NCI-H1092 (cell line): ENCODE data around the gene SNED1.

Source experiments
- DNase-seq: peaks from one replicate; lab custom pipeline; 2025; lab: John Stamatoyannopoulos, UW

SNED1 gene

DNA sequence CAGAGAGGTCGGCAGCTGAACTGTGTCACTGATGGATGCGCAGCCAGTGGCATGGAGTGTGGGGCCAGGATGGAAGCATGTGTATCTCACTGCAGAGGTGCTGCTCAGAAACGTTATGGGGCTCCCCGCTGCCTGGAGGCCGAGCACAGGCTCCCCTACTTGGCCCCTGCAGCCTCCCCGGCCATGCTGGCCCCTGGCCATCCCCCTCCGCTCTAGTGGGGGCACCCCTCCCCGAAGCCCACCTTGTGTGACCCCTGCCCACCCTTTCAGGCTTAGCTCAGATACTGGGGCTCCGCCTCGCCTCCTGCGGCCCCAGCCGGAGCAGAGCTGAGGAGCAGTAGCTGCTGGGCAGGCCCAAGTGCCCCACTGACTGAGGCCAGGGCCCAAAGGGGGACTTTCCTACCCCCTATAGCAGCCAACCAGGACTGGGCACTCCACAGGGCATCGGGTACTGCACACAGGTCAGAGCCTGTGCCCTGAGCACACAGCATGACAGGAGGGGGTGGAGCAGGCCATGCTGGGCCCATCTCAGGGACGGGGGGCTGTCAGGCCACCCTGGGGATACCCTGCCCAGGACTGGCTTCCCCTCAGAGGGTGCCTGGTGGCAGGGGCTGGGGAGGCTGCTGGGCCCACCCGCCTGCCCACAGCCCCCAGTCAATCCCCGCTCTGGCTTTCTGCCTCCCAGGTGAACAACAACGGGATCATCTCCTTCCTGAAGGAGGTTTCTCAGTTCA is 31.3 kb downstream of the SNED1 start:
- DNase-seq: no peak

DNA sequence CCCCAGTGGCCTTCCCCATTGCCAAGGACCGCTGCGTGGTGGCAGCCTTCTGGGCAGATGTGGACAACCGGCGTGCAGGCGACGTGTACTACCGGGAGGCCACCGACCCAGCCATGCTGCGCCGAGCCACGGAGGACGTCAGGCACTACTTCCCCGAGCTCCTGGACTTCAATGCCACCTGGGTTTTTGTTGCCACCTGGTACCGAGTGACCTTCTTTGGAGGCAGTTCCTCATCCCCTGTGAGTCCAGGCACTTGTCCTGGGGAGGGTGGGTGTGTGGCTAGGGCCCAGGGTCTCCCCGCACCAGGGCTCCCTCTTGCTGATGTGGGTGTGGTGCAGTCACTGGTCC is 31.9 kb downstream of the SNED1 start:
- DNase-seq: no peak

DNA sequence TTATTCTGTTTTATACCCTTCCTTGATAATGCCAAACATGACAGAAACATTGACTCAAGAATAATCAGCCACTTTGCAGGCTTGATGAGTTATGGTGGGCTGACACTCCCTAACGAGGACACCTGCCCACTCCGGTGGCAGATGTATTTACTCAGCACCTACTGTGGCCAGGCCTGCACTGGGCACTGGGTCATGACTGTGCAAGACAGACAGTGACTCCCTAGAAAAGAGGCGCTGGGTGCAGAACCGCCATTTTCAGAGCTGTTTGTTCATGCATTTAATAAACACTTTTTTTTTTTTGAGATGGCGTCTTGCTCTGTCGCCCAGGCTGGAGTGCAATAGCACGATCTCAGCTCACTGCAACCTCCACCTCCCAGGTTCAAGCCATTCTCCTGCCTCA is 32.5 kb downstream of the SNED1 start:
- no peak for DNase-seq

DNA sequence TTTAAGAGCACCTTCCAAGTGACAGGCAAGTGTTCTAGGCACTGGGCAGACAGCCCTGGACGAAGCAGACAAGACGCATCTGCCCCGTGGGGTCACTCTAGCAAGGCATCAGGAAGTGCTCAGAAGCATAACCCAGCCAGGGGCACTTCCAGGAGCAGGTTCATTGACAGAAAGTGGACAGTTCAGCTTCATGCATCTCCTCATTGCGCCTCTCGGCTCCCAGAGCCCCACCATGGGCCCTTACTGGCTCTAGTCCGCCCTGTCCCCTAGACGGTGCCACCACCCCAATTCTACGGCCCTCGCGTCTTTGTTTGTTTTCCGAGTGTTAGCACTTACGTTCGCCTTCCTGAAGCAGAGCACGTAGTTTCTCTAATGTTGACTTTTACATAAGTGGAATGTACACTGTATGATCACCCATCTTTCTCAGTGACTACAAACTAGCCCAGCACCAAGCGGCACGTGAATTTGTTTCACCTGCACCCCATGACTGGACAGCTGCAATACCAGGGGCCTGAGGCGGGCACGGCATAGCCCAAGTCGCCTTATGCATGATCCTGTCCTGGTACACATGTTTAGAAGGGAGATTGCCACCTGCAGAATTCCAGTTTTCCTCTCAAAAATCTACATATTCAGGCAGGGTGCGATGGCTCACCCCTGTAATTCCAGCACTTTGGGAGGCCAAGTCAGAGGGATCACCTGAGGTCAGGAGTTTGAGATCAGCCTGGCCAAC is 33.2 kb downstream of the SNED1 start:
- DNase-seq: no peak

DNA sequence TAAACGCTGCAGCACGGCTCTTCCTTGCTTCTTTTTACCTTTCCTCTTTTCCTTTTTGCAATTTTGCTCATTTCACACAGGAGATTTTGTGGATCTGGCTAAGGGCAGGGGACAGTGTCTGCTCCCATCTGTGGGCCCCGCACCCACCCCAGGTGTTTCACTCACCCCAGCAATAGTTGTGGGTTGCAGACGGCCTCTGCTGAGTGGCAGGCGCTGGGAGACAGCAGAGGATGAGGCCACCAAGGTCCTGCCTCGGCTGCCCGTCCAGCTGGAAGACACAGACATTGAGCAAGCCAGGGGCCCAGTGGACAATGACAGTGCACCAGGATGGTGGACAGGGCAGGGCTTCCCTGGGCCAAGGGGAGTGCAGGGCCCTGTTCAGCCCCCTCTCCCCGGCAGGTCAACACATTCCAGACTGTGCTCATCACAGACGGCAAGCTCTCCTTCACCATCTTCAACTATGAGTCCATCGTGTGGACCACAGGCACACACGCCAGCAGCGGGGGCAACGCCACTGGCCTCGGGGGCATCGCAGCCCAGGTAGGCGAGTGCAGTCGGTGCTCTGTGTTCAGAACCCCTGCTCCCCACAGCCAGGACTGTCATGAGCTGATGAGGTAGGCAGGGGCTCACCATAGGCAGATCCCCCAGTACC is 35.0 kb downstream of the SNED1 start:
- no peak for DNase-seq

DNA sequence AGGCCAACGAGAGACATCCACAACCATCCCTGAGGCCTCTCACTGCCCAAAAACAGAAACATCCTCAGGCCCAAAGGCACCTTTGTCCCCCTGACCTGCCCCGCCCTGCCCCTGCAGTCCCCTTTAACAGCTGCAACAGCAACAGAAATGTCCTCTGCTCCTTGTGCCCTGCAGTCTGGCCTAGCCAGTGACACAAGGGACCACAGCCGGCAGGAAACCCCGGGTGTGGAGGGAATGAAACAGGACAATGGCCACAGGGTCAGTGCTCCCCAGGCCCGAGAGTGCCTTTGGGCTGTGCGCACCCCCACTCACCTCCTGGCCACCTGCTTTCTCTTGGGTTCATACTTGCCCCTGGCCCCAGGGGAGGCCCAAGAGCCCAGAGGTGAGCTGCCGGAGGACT is 35.6 kb downstream of the SNED1 start:
- no peak for DNase-seq

DNA sequence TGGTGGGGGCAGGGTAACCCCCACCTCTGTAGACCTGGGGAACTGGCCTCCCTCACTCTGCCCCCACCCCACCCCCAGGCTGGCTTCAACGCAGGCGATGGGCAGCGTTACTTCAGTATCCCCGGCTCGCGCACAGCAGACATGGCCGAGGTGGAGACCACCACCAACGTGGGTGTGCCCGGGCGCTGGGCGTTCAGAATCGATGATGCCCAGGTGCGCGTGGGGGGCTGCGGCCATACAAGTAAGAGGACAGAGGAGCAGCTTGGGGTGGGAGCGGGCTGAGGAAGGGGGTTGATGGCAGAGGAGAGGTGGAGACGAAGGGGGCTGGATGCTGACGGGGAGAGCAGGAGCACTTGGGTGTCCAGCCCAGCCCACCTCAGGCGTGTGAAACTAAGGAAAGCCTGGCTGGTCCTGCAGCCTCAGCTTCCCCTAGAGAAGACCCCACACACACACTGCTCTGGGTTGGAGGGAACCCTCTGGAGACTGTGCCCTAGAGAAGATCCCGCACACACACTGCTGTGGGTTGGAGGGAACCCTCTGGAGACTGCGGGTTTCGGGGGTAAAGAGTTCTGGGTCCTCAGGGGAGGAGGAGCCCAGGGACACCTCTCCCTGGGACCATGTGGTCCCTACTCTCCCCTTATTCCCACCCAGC is 36.2 kb downstream of the SNED1 start:
- DNase-seq: no peak

DNA sequence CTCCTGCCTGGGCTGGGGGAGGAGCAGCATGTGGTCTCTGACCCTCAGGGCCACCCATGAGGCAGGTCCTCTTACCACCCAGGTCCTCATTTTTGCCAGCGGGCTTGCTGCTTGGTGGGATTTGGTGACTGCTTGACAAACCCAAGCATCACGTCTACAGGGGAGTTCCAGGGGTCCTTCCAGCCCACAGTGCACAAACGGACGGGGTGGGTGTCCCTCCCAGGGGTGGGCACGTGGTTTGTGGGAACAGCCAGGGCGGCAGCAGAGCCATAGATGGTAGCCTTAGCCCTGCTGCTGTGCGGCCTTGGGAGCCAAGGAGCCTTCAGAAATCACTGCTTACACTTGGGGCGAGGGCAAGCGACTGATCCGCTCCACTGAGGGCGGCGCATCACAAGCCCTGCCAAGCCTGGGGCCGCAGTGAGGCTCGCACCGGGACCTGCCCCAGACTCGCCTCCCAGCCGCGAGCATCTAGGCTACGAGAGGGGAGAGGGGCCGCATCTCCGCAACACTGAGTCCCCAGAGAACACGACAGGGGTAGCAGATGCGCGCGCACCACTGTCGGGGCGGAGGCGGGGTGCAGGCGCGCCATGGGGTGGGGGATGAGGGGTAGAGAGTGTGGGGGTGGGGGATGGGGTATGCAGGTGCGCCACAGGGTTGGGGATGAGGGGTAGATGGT is 36.9 kb downstream of the SNED1 start:
- no peak for DNase-seq

DNA sequence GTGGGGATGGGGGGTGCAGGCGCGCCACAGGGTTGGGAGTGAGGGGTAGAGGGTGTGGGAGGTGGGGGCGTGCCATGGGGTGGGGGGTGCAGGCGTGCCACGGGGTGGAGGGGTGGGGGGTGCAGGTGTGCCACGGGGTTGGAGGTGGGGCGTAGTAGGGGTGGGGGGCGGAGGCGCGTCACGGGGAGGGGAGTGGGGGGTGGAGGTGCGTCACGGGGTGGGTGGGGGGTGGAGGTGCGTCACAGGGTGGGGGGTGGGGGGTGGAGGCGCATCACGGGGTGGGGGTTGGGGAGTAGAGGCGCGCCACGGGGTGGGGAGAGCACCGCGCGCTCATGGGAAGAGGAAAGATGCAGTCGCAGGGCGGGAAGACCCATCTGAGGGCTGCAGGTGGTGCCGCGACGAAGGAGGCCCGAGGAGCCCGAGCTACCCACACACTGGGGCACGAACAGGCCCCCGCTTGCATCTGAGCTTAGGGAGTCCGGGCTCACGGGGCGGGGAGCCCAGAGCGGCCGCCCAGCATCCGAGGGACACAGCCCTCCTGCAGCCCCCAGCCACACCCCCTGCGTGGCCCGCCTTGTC is 37.5 kb downstream of the SNED1 start:
- DNase-seq: no peak

DNA sequence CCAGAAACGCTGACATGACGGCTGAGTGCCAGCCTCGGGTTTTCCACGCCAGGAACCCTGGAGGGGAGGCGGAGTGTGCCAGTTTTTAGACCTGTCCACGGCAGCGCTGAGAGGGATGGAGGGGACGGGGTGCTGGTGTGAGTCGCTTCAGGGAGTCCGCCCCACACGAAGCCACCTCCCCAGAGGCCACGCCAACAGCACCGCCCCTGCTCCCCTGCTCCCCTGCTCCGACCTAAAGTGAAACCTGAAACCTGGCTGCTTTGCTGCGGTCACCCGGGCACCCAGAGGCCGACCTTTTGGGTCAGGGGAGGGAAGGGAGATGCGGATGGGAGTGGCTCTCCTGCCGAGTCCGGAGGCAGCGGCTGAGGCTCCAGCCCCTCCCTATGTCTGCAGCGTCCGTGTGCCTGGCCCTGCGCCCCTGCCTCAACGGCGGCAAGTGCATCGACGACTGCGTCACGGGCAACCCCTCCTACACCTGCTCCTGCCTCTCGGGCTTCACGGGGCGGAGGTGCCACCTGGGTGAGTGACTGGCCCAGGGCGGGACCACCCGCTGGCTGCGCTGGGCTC is 38.1 kb downstream of the SNED1 start:
- DNase-seq: no peak

DNA sequence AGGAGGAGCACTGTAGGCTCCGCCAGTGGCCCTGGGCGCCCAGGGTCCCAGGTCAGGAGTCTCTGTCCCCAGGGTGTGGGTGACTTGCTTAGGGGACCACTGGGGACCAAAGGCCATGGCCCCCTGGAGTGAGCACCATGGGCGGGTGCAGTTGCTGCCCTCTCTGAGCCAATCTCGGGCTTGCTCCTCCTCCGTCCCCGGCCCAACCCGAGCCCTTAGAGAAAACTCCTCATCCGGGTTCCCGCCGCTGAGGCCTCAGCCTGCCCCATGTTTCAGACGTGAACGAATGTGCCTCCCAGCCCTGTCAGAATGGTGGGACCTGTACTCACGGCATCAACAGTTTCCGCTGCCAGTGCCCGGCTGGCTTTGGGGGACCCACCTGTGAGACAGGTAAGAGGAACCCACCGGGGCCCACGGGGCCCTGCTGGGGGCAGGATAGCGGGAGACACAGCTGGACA is 38.6 kb downstream of the SNED1 start:
- DNase-seq: no peak

DNA sequence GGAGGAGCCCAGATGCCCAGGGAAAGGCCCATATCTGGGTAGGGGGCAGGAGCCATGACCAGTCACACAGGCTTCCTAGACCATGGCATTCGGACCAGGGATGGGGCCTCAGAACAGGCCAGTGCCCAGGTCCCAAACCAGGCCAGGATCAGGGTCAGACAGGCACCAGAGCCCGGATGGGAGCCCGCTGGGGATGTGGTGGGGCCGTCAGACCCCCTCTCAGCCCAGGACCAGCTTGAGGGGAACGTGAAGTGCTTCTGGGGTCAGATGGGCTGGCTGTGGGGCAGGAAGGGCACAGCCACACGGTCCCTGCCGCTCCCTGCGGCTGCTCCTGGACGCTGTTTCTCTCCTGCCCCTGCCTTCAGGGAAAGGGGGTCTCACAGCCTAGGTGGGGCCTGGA is 39.1 kb downstream of the SNED1 start:
- DNase-seq: no peak

DNA sequence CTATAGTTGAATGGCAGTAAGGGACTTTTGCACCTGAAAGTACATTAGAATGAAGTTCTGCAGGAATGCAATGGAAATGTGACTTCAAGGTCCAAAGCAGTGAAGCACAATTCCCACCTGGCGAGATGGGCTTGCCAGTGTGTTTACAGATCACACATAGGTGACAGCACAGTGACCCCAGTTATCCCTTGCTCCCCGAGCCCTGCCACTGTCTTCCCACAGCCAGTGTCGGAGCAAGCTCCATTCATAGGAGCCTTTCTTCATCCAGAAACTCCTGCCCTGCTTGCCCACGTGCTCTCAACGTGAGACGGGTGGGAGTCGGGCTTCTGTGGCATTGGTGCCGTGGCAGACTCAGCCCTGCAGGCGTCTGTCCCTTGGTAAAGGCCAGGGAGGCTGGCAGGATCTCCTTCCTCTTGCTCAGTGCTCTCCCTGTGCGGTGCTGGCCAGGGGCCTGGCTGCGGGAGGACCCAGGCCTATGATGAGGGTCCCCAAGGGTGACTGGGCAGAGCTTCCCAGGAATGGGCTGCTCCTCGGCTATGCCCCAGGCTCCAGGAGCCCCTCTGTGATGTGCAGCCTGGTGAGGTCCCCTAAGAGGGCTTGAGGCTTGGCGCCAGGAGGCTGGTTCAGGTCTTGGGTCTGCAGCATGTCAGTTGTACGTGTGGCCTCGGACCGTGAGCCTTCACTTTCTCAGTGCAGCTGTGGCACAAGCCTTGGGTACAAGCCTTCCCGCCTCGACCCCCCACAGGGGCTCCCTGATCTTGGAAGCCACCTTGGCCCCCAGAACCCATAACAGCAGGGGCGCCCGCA is 40.2 kb downstream of the SNED1 start:
- DNase-seq: no peak

DNA sequence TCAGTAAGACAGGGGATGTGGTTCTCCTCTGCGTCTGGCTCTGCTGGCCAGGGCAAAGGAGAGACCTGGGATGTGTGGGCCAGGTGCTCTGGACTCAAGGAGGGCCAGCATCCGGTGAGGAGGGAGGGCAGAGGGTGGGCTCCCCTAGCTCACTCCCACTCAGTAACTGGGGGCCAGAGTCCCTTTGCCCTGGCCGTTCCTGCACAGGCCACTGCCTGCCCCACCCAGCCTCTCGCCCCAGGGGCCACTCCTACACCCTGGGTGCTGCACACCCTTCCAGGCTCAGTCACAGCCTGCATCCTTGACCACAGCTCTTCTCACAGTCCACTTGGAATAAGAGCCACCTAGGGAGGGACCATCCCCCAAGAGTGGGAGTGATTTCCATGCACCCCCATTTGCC is 41.0 kb downstream of the SNED1 start:
- no peak for DNase-seq

DNA sequence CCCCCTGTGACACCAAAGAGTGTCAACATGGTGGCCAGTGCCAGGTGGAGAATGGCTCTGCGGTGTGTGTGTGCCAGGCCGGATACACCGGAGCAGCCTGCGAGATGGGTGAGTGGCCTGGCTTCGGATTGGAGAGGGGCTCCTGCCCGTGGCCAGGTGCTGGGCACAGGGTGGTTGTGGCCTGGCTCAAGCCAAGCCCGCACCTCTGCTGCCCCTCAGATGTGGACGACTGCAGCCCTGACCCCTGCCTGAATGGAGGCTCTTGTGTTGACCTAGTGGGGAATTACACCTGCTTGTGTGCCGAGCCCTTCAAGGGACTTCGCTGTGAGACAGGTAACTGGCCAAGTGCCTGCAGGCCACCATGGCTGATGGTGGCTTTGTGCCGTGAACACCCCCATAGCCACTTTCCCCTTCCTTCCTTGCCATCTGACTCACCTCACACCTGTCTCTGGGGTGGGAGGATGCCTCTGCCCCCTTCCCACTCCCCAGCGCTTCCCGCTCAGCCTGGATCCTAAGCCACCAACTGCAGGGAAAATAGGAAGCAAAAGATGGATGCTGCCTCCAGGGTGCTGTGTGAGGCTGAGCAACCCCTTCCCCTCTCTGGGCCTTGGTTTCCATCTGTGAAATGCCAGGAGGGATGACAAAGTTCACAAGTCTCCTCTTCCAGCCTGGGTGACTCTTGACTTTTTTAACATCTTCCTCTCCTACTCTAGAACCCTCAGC is 41.8 kb downstream of the SNED1 start:
- DNase-seq: no peak

DNA sequence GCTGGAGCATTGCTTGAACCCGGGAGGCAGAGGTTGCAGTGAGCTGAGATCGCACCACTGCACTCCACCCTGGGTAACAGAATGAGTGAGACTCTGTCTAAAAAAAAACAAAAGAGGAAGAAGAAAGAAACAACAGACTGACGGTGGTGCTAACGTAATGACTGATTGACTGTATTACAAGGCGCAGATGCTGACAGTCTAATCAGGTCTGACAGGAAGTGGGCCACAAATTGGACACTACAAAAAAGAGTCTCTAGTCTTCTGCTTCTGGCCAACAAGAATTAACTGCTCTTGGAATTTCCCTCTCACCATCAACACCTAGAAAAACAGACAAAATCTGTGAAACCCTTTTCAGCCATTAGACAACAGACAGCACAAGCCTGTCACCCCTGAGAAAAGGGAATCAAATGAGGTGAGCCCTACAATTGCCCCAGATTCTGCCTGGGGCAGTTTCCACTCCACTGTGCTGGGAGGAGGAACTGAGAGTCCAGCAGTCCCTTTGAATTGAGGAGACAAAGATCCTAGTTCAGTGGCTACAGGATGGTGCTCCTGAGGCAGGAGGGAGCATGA is 43.3 kb downstream of the SNED1 start:
- DNase-seq: no peak

DNA sequence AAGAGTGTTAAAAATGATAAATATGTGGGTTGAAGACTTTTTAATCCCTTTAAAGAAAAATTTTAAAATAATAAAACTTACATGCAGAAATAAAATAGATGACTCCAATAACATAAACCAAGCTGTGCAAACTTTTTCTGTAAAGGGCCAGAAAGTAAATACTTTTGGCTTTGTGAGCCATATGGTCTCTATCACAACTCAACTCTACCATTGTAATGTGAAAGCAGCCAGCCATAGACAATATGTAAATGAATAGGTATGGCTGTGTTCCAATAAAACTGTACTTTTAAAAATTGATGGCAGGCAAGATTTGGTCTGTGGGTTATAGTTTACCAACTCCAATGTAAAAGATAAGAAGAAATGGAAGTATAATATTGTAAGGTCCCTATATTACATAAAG is 45.2 kb downstream of the SNED1 start:
- no peak for DNase-seq

DNA sequence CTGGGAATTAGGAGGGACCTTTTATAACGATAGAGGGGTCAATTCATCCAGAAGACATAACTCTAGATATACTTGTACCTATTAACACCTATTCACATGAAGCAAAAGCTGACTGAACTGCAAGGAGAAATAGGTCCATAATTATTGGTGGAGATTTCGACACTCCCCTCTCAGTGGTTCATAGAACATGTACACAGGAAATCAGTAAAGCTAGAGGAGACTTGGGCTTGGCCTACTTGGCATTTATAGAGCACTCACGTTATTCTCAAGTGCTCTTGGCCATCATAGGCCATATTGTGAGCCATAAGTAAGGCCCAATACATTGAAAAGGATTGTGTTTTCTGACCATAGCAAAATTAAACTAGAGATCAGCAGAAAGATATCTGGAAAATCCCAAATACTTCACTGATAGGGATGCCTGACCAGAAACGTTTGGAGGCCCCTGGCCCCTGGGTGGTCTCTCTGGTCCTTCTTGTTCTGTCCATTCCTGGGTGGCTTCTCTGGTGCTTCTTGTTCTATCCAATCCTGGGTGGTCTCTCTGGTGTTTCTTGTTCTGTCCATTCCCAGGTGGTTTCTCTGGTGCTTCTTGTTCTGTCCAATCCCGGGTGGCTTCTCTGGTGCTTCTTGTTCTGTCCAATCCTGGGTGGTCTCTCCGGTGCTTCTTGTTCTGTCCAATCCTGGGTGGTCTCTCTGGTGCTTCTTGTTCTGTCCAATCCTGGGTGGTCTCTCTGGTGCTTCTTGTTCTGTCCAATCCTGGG is 49.0 kb downstream of the SNED1 start:
- DNase-seq: no peak
